Liver (tissue), 9 donors: ENCODE results near the gene MRPL50. TPM values are rescaled to one million over a fixed set of nuclear protein-coding genes. Genes with fewer than 3 reads are reported as not detected.

ENCODE experiments used
- DNase-seq: peaks from one replicate; pipeline ENCODE4 v3.0.0-alpha.2; 2017; ENCODE audit warnings: low spot score
- H3K27ac ChIP-seq, 2 donors: one replicate each; pipeline ENCODE4 v1.7.0; 2013; ENCODE audit warnings: inconsistent platforms in 2 of 2, low read length in 2 of 2, control low read depth in 1 of 2, low read depth in 1 of 2, mild to moderate bottlenecking in 1 of 2
- H3K27me3 ChIP-seq, 4 donors: one replicate each; pipeline versions ENCODE4 v1.6.1 to v1.7.0; 2013; ENCODE audit warnings: low read length in 3 of 4, inconsistent platforms in 1 of 4, mild to moderate bottlenecking in 1 of 4, moderate library complexity in 1 of 4; ENCODE audit not compliant: control insufficient read depth in 4 of 4, insufficient read depth in 4 of 4
- H3K36me3 ChIP-seq, 4 donors: one replicate each; pipeline versions ENCODE4 v1.6.1 to v1.7.0; 2013; ENCODE audit warnings: low read length in 3 of 4, mild to moderate bottlenecking in 3 of 4, low read depth in 1 of 4, moderate library complexity in 1 of 4; ENCODE audit not compliant: control insufficient read depth in 4 of 4, insufficient read depth in 3 of 4
- H3K4me1 ChIP-seq, 4 donors: one replicate each; pipeline versions ENCODE4 v1.6.1 to v1.7.0; 2013; ENCODE audit warnings: low read length in 3 of 4, mild to moderate bottlenecking in 3 of 4, moderate library complexity in 1 of 4; ENCODE audit not compliant: control insufficient read depth in 4 of 4, insufficient read depth in 4 of 4
- H3K4me3 ChIP-seq, 3 donors: one replicate each; pipeline versions ENCODE4 v1.6.1 to v1.7.0; 2013; ENCODE audit warnings: low read length in 3 of 3, control low read depth in 1 of 3, low read depth in 1 of 3, mild to moderate bottlenecking in 1 of 3
- H3K9ac ChIP-seq, 2 donors: one replicate each; pipeline ENCODE4 v1.7.0; 2013; ENCODE audit warnings: low read length in 2 of 2, mild to moderate bottlenecking in 2 of 2, moderate library complexity in 2 of 2, control low read depth in 1 of 2, low read depth in 1 of 2
- H3K9me3 ChIP-seq, 4 donors: one replicate each; pipeline versions ENCODE4 v1.6.1 to v1.7.0; 2013; ENCODE audit warnings: low read length in 3 of 4; ENCODE audit not compliant: control insufficient read depth in 4 of 4
- ATF3 ChIP-seq: IDR thresholded peaks from 2 replicates; pipeline ENCODE4 v1.6.1; 2016; ENCODE audit warnings: antibody characterized with exemption
- CTCF ChIP-seq: fragments of 150-350 bp; IDR thresholded peaks from 2 replicates; pipeline ENCODE4 v1.5.1; 2017; ENCODE audit warnings: improper control_type of control experiment, low read depth, low read length; ENCODE audit not compliant: missing input control
- EGR1 ChIP-seq, 2 donors: IDR thresholded peaks; 2 replicates each; pipeline ENCODE4 v1.6.1; 2016 to 2018; ENCODE audit warnings: antibody characterized with exemption in 2 of 2, low read depth in 2 of 2
- FOXA1 ChIP-seq: IDR thresholded peaks from 2 replicates; pipeline ENCODE4 v1.6.1; 2016; ENCODE audit warnings: antibody characterized with exemption
- FOXA2 ChIP-seq: IDR thresholded peaks from 2 replicates; pipeline ENCODE4 v1.6.1; 2016; ENCODE audit warnings: antibody characterized with exemption
- GABPA ChIP-seq, 2 donors: IDR thresholded peaks in 1 of 2; conservative IDR thresholded peaks in 1 of 2; 2 replicates each; pipeline ENCODE4 v1.6.1; 2016; ENCODE audit warnings: antibody characterized with exemption in 2 of 2, mild to moderate bottlenecking in 1 of 2, moderate library complexity in 1 of 2
- HNF4A ChIP-seq, 2 donors: conservative IDR thresholded peaks; 2 replicates each; pipeline ENCODE4 v1.6.1; 2016; ENCODE audit warnings: antibody characterized with exemption in 2 of 2, mild to moderate bottlenecking in 2 of 2
- HNF4G ChIP-seq: IDR thresholded peaks from 2 replicates; pipeline ENCODE4 v1.6.1; 2016; ENCODE audit warnings: antibody characterized with exemption
- JUND ChIP-seq, 2 donors: IDR thresholded peaks; 2 replicates each; pipeline ENCODE4 v1.6.1; 2016; ENCODE audit warnings: antibody characterized with exemption in 2 of 2
- MAX ChIP-seq: IDR thresholded peaks from 2 replicates; pipeline ENCODE4 v1.6.1; 2016; ENCODE audit warnings: antibody characterized with exemption
- NR2F2 ChIP-seq: IDR thresholded peaks from 2 replicates; pipeline ENCODE4 v1.6.1; 2016; ENCODE audit warnings: antibody characterized with exemption
- RAD21 ChIP-seq, 2 donors: IDR thresholded peaks; 2 replicates each; pipeline ENCODE4 v1.6.1; 2016; ENCODE audit warnings: antibody characterized with exemption in 2 of 2, mild to moderate bottlenecking in 2 of 2
- REST ChIP-seq: IDR thresholded peaks from 2 replicates; pipeline ENCODE4 v1.6.1; 2016; ENCODE audit warnings: antibody characterized with exemption, mild to moderate bottlenecking
- RXRA ChIP-seq, 2 donors: IDR thresholded peaks; 2 replicates each; pipeline ENCODE4 v1.6.1; 2017 to 2018; ENCODE audit warnings: antibody characterized with exemption in 2 of 2, mild to moderate bottlenecking in 1 of 2
- SP1 ChIP-seq: IDR thresholded peaks from 2 replicates; pipeline ENCODE4 v1.6.1; 2018; ENCODE audit warnings: antibody characterized with exemption, mild to moderate bottlenecking
- TAF1 ChIP-seq: conservative IDR thresholded peaks from 2 replicates; pipeline ENCODE4 v1.6.1; 2016; ENCODE audit warnings: antibody characterized with exemption, mild to moderate bottlenecking
- YY1 ChIP-seq: IDR thresholded peaks from 2 replicates; pipeline ENCODE4 v1.6.1; 2016; ENCODE audit warnings: antibody characterized with exemption, mild to moderate bottlenecking
- ZBTB33 ChIP-seq: IDR thresholded peaks from 2 replicates; pipeline ENCODE4 v1.6.1; 2016; ENCODE audit warnings: antibody characterized with exemption
- WGBS: extraction: QIAGEN DNeasy Blood & Tissue Kit; methylation state at CpG from one replicate; pipeline ENCODE4 v1.1.7; 2013; 5-methylcytosine and 5-hydroxymethylcytosine counted together
- polyA plus RNA-seq, 2 donors: library from polyadenylated mRNA; stranded (reverse) in 1 of 2; unstranded in 1 of 2; fragments of 200-250 nt in 1 of 2; fragments of >200 nt in 1 of 2; fragmentation: Nextera tagmentation in 1 of 2; extraction: Ambion mirVana in 1 of 2; gene quantifications; one replicate each; pipeline versions ENCODE4 v1.2.1 to v1.2.3, GENCODE V29; 2013 to 2015
- total RNA-seq, 2 donors: library from RNA; depleted of rRNA; stranded (reverse); fragments of >200 nt; gene quantifications; one replicate each; pipeline ENCODE4 v1.2.3, GENCODE V29; 2014
- donor health status: healthy.
- donor health status: healthy.
- donor health status: healthy.
- donor health status: healthy.
- donor health status: healthy.

The MRPL50 gene
- total and polyA plus RNA-seq, 4 donors, result 5.7 to 12.3 (median 10.5) TPM

GRCh38 chr9:101356619-101357018 lies 41.8 kb downstream of the MRPL50 start:
- Histone ChIP-seq H3K4me3 (no peak overlapping the region), H3K9me3 (no peaks in the 10 kb centered on the region), H3K27ac (peak overlapping the region in 1 of 2 donors; percentile 68), H3K36me3 (peaks cover 0 to 7% (median 3%) of the 10 kb centered on the region in 4 donors), H3K27me3 (no peaks in the 10 kb centered on the region), H3K4me1 (peaks cover 9 to 36% (median 13%) of the 10 kb centered on the region in 4 donors), H3K9ac (no peak overlapping the region)
- no peak for DNase-seq
- TF ChIP-seq MAX, result no peak
- TF ChIP-seq ZBTB33, result no peak
- TF ChIP-seq RAD21 (IDR thresholded peaks at IDR 0.05), result no peak
- TF ChIP-seq CTCF, result no peak
- TF ChIP-seq RXRA (IDR thresholded peaks at IDR 0.05), result no peak
- no peak for TF ChIP-seq HNF4A (conservative IDR thresholded peaks at IDR 0.05)
- no peak for TF ChIP-seq TAF1
- TF ChIP-seq FOXA2, result no peak
- TF ChIP-seq SP1, result no peak
- no peak for TF ChIP-seq EGR1 (IDR thresholded peaks at IDR 0.05; ENCODE audit: low read depth in 2 of 2)
- TF ChIP-seq NR2F2, result no peak
- no peak for TF ChIP-seq HNF4G
- no peak for TF ChIP-seq REST
- TF ChIP-seq JUND (IDR thresholded peaks at IDR 0.05), result no peak
- TF ChIP-seq FOXA1, result no peak
- no peak for TF ChIP-seq YY1
- no peak for TF ChIP-seq GABPA (IDR thresholded peaks at IDR 0.05 in 1 of 2, conservative IDR thresholded peaks at IDR 0.05 in 1 of 2)
- TF ChIP-seq ATF3, result no peak
- WGBS, result 4% methylated on average over 1 of the region's 1 CpG
